Stimulated activated CD8-positive, alpha-beta memory T cell treated with anti-CD3 and anti-CD28 coated beads, Interleukin-7, amount 100 ng/mL, for 4 hours (primary cell): ENCODE results near the gene WDR70.
"Not testable (repeated sequence)": the region's sequence is repeated elsewhere in the genome, so short reads cannot be mapped to it uniquely, and the experiment has no call there.

Experiments used
- DNase-seq, 2 donors: peaks; one replicate each; pipeline ENCODE4 v3.0.0-alpha.2; 2020; ENCODE audit warnings: low read depth in 2 of 2

Gene WDR70

GRCh38 chr5:37570597-37570996, 191.5 kb downstream of the WDR70 start:
- no peak for DNase-seq

GRCh38 chr5:37571985-37572384, 192.9 kb downstream of the WDR70 start:
- DNase-seq: no peak

- DNase-seq: no peak
Measured at GRCh38 chr5:37575541-37576489, 196.7 kb downstream of the WDR70 start.

DNA sequence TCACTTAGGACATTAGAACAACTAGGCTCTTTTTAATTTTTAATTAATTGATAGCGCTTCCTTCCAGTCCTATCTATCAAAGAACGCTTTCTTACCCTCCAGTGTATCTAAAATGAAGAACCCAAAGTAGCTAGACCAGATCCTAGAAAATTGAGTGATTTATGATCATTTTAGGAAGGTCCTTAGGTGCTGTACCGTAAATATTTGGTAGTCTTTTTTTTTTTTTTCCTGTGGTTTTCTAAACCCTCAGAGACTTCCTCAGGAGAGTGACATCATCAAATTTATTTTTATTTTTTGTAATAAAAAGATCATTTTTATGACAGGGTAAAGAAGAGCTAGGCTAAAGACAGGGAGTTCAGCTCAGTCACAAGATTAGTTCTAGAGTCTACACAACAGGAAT, 197.4 kb downstream of the WDR70 start:
- DNase-seq: no peak

DNA sequence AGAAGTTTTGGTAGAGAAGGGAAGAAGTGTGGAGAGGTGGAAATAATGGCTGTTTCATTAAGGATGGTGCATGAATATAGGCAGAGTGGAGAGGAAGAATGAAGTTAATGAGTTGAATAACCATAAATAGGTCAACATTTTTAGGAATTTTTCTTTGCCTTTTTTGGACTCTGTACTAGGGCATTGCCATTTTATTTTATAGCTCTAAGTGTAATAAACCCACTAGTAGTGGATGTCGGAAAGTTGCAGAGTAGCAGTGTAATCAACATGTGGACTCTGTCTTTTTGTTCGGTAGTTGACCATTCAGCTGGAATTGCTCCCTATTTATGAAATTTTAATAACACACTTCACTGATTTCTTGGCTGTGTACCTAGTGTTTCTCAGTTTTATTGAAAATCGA, 199.1 kb downstream of the WDR70 start:
- no peak for DNase-seq

- DNase-seq: no peak
Measured at GRCh38 chr5:37580106-37580505, 201.0 kb downstream of the WDR70 start.

- DNase-seq: no peak
Measured at GRCh38 chr5:37582202-37582601, 203.1 kb downstream of the WDR70 start.

DNA sequence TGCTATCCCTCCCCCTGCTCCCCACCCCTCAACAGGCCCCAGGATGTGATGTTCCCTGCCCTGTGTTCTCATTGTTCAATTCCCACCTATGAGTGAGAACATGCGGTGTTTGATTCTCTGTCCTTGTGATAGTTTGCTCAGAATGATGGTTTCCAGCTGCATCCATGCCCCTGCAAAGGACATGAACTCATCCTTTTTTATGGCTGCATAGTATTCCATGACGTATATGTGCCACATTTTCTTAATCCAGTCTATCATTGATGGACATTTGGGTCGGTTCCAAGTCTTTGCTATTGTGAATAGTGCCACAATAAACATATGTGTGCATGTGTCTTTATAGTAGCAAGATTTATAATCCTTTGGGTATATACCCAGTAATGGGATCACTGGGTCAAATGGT, 214.2 kb downstream of the WDR70 start:
- DNase-seq: not testable (repeated sequence)

- DNase-seq: not testable (repeated sequence)
Measured at GRCh38 chr5:37594864-37595263, 215.7 kb downstream of the WDR70 start.

- no peak for DNase-seq
Measured at GRCh38 chr5:37598733-37599132, 219.6 kb downstream of the WDR70 start.

GRCh38 chr5:37601163-37601562, 222.0 kb downstream of the WDR70 start:
- no peak for DNase-seq

- DNase-seq: no peak
Measured at GRCh38 chr5:37603072-37603471, 224.0 kb downstream of the WDR70 start.

- DNase-seq: no peak
Measured at GRCh38 chr5:37604290-37604689, 225.2 kb downstream of the WDR70 start.

GRCh38 chr5:37606148-37606547, 227.0 kb downstream of the WDR70 start:
- DNase-seq: no peak

- DNase-seq: no peak
Measured at GRCh38 chr5:37606632-37607248, 227.6 kb downstream of the WDR70 start.

- DNase-seq: no peak
Measured at GRCh38 chr5:37615184-37615583, 236.1 kb downstream of the WDR70 start.

DNA sequence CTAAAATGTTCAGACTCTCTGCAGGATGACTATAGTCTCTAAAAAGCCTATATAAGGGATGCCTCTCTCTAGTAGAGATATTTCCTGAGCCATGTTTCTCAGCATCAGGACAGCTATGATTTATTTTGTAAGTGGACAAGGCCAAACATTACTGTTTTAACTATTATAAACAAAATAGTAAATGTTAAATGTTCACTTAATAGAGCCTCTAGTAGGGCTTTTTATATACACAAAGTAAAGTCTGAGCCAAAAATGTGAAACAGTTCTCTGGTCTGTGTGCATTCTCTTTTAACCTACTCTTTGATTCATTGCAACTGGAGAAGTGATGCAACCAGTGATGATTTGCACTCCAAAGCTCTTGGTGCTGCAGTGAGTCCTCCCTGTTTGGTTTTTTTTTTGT, 240.2 kb downstream of the WDR70 start:
- no peak for DNase-seq

DNA sequence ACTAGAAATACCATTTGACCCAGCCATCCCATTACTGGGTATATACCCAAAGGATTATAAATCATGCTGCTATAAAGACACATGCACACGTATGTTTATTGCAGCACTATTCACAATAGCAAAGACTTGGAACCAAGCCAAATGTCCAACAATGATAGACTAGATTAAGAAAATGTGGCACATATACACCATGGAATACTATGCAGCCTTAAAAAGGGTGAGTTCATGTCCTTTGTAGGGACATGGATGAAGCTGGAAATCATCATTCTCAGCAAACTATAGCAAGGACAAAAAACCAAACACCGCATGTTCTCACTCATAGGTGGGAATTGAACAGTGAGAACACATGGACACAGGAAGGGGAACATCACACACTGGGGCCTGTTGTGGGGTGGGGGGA, 243.2 kb downstream of the WDR70 start:
- not testable (repeated sequence) for DNase-seq

GRCh38 chr5:37626266-37626665, 247.1 kb downstream of the WDR70 start:
- DNase-seq: no peak

DNA sequence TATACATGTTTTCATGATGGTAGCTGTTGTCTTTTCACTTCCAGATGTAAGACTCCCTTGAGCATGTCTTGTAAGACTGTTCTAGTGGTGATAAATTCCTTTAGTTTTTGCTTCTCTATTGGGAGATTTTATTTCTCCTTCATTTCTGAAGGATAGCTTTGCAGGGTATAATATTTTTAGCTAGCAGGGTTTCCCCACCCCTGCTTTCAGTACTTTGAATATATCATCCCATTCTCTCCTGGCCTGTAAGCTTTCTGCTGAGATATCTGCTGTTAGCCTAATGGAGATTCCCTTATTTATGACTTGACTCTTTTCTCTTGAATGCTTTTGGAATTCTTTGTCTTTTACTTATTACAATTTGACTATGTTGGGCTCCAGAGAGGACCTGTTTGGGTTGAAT, 249.8 kb downstream of the WDR70 start:
- DNase-seq: no peak

GRCh38 chr5:37631939-37632338, 252.8 kb downstream of the WDR70 start:
- no peak for DNase-seq

DNA sequence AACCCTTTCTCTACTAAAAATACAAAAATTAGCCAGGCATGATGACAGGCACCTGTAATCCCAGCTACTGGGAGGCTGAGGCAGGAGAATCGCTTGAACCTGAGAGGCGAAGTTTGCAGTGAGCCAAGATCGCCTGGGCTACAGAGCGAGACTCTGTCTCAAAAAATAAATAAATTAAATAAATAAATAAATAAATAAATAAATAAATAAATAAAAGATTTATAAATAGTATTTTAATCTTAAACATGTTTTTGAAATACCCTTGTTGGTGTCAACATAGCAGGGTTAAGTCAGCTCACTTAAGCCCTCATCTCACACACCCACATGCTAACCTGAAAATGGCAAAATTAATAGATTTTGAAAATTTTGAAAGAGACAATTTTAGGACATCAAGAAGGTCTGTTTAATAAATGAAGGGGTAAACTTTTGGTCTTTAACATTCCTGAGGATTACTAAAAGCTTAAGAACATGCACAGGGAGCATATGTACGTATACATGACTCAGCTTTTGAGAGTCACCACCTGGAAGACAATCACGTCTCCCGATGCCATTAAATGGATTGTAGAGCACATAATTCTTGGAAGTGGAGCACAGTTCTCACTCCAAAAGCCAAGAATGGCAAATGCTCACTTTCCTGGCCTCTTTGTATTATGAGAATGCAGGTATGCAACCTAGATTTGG, 258.2 kb downstream of the WDR70 start:
- DNase-seq: no peak

GRCh38 chr5:37638897-37639296, 259.8 kb downstream of the WDR70 start:
- DNase-seq: no peak
